Glutamatergic neuron (in vitro differentiated cells): Measurements from ENCODE around the gene ZC3H12C. TPM values are rescaled to one million over a fixed set of nuclear protein-coding genes. Genes with fewer than 3 reads are reported as not detected.
A peak's percentile ranks its signal among the peaks of the same experiment; 100 is the strongest.

Source experiments
- DNase-seq: peaks from one replicate; pipeline ENCODE4 v3.0.0; 2022
- H3K27ac Mint-ChIP-seq: one replicate; pipeline ENCODE4 v1.8.0; 2020; ENCODE audit warnings: mild to moderate bottlenecking, mixed read lengths, inconsistent platforms; ENCODE audit not compliant: unreplicated experiment
- H3K27me3 Mint-ChIP-seq: one replicate; pipeline ENCODE4 v1.8.0; 2020; ENCODE audit warnings: mild to moderate bottlenecking, moderate library complexity, mixed read lengths, inconsistent platforms; ENCODE audit not compliant: unreplicated experiment
- H3K36me3 Mint-ChIP-seq: one replicate; pipeline ENCODE4 v1.8.0; 2020; ENCODE audit warnings: mild to moderate bottlenecking, mixed read lengths, inconsistent platforms; ENCODE audit not compliant: unreplicated experiment
- H3K4me1 Mint-ChIP-seq: one replicate; pipeline ENCODE4 v1.8.0; 2020; ENCODE audit warnings: mild to moderate bottlenecking, low read depth, mixed read lengths, inconsistent platforms; ENCODE audit not compliant: unreplicated experiment
- H3K4me3 Mint-ChIP-seq: one replicate; pipeline ENCODE4 v1.8.0; 2020; ENCODE audit warnings: mild to moderate bottlenecking, mixed read lengths, inconsistent platforms; ENCODE audit not compliant: unreplicated experiment
- H3K9me3 Mint-ChIP-seq: one replicate; pipeline ENCODE4 v1.8.0; 2020; ENCODE audit warnings: mild to moderate bottlenecking, moderate library complexity, mixed read lengths, inconsistent platforms; ENCODE audit not compliant: unreplicated experiment
- total RNA-seq: library from RNA; stranded (reverse); fragmentation: NEBNext Ultra II Directional; extraction: Animal tissue kit (Norgen Biotek cat#: 25700); gene quantifications from one replicate; pipeline ENCODE4 v1.2.1, GENCODE V29; 2021; ENCODE audit not compliant: unreplicated experiment
- TF ChIP-seq, protein P1 (sequence below): fragments of 200-600 bp; sonication (generic); IDR thresholded peaks from one replicate; pipeline ENCODE4 v1.5.0; 2021; ENCODE audit not compliant: partially characterized antibody, unreplicated experiment

Gene ZC3H12C
- total RNA-seq, 1 donor from 2014 or later = 60.6 TPM

DNA sequence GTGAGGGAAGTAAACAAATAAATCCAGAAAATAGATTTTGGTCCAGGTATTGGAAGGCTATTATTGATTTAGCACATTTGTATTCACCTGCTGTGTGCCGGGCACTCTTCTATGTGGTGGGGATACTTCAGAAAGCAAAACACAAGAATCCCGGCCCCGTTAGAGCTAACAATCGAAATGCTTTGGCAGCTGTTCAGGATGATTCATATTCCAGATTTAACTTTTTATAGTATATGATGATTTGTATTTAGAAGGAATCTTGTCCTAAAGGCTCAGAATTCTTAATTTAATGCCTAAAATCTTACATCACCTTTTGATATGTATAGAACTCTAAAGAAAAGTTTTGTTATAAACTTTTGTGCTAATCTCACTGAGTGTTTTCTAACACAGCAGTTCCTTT lies 28.0 kb downstream of the ZC3H12C start:
- peaks cover 6% of the 10 kb centered on the region for H3K9me3 Mint-ChIP-seq
- TF ChIP-seq, protein P1, sequence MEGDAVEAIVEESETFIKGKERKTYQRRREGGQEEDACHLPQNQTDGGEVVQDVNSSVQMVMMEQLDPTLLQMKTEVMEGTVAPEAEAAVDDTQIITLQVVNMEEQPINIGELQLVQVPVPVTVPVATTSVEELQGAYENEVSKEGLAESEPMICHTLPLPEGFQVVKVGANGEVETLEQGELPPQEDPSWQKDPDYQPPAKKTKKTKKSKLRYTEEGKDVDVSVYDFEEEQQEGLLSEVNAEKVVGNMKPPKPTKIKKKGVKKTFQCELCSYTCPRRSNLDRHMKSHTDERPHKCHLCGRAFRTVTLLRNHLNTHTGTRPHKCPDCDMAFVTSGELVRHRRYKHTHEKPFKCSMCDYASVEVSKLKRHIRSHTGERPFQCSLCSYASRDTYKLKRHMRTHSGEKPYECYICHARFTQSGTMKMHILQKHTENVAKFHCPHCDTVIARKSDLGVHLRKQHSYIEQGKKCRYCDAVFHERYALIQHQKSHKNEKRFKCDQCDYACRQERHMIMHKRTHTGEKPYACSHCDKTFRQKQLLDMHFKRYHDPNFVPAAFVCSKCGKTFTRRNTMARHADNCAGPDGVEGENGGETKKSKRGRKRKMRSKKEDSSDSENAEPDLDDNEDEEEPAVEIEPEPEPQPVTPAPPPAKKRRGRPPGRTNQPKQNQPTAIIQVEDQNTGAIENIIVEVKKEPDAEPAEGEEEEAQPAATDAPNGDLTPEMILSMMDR = no peak
- DNase-seq = no peak

DNA sequence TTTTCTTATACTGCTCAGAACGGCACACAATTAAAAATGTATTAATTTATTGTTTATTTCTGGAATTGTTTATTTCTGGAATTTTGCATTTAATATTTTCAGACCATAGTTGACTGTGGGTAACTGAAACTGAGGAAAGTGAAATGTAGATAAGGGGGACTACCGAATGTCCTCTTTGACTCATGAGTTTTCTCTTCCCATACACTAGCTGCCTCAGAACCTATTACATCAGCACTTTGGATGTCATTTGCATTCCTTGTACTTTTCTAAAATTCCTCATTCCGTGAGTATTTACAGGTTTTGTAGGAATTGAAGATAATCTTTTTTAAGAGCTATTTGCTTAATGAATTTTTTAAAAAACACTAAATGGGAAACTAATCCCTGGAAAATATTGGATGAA lies 29.8 kb downstream of the ZC3H12C start:
- Mint-ChIP-seq H3K36me3 (peaks cover 5% of the 10 kb centered on the region), H3K27me3 (peaks cover 6% of the 10 kb centered on the region), H3K27ac (no peak overlapping the region), H3K4me3 (no peak overlapping the region), H3K9me3 (peaks cover 8% of the 10 kb centered on the region), H3K4me1 (peaks cover 32% of the 10 kb centered on the region)
- DNase-seq = no peak
- TF ChIP-seq, protein P1 = no peak

More for the DNA sequence above, 28.0 kb downstream of the ZC3H12C start:
- peaks cover 6% of the 10 kb centered on the region for H3K27me3 Mint-ChIP-seq
- peaks cover 27% of the 10 kb centered on the region for H3K4me1 Mint-ChIP-seq
- no peak overlapping the region for H3K4me3 Mint-ChIP-seq
- peaks cover 5% of the 10 kb centered on the region for H3K36me3 Mint-ChIP-seq
- H3K27ac Mint-ChIP-seq = no peak overlapping the region

DNA sequence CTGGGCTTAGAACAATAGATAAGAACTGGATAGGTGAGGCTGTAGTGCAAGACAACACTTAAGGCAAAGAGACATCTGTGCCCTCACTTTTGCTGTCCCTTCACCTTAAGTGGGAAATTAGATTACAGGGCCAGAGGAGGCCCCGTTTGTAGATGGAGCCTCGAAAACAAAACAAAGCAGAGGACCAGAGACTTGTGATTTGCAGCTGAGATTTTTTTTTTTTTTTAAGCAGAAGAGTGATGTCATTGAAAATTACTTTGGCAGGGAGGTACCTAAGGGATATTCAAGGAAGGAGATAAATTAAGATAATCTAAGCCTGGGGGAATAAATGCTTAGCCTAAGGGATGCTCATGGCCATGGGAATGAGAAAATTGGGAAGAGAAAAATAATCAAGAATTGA lies 31.4 kb downstream of the ZC3H12C start:
- H3K4me1 Mint-ChIP-seq = peaks cover 45% of the 10 kb centered on the region
- H3K4me3 Mint-ChIP-seq = no peak overlapping the region
- TF ChIP-seq, protein P1 = no peak
- H3K9me3 Mint-ChIP-seq = peaks cover 8% of the 10 kb centered on the region
- peak overlapping the region; percentile 65 for H3K27ac Mint-ChIP-seq
- H3K36me3 Mint-ChIP-seq = peaks cover 5% of the 10 kb centered on the region
- peaks cover 6% of the 10 kb centered on the region for H3K27me3 Mint-ChIP-seq
- DNase-seq = no peak

DNA sequence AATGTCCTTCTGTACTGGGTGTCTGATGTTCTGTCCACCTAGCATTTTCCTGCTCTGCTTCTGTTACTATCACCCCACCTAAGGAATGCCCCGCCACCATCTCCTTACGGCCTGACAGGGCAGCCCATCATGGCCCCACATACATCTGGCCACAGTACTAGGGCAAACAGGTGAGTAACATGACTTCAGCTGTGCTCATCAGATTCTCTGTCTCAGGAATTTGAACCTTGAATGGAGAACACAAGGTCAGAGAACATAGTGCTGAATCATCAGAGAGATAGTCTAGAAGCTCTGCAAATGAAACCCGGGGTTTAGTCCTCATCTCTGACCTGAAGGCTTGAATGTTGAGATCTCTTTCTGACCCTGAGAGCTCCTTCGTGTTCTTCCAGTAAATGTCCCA lies 32.4 kb downstream of the ZC3H12C start:
- Mint-ChIP-seq H3K4me1 (peaks cover 44% of the 10 kb centered on the region), H3K36me3 (peaks cover 5% of the 10 kb centered on the region), H3K27ac (no peak overlapping the region), H3K4me3 (no peak overlapping the region), H3K27me3 (peaks cover 8% of the 10 kb centered on the region), H3K9me3 (peaks cover 12% of the 10 kb centered on the region)
- TF ChIP-seq, protein P1 = no peak
- DNase-seq = no peak

DNA sequence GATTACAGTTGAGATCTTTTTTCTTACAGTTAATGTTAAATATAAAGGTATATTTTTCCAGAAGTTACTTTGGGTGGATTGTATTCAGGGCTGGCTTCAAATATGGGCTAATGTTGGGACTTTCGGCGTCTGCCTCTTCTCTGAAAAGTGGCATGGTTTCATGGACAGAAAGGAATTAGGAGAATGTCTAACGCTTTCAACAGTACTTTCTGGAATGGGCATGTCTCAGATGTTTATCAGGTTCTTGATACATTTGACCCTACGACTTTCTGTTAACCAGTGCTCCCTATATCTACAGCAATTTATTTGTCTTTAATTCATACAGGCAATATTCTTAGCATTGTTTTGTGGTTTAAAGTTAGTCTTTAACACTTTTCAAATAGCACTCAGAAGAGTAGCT lies 33.7 kb downstream of the ZC3H12C start:
- no peak overlapping the region for H3K4me3 Mint-ChIP-seq
- TF ChIP-seq, protein P1 = no peak
- peak overlapping the region; percentile 42 for H3K27ac Mint-ChIP-seq
- DNase-seq = no peak
- peaks cover 24% of the 10 kb centered on the region for H3K9me3 Mint-ChIP-seq
- H3K36me3 Mint-ChIP-seq = peaks cover 5% of the 10 kb centered on the region
- H3K27me3 Mint-ChIP-seq = peaks cover 18% of the 10 kb centered on the region
- peaks cover 39% of the 10 kb centered on the region for H3K4me1 Mint-ChIP-seq
